ENCODE measurements around the gene AQP7.
"Not testable (repeated sequence)": the region's sequence is repeated elsewhere in the genome, so short reads cannot be mapped to it uniquely, and the experiment has no call there.

Gene AQP7

DNA sequence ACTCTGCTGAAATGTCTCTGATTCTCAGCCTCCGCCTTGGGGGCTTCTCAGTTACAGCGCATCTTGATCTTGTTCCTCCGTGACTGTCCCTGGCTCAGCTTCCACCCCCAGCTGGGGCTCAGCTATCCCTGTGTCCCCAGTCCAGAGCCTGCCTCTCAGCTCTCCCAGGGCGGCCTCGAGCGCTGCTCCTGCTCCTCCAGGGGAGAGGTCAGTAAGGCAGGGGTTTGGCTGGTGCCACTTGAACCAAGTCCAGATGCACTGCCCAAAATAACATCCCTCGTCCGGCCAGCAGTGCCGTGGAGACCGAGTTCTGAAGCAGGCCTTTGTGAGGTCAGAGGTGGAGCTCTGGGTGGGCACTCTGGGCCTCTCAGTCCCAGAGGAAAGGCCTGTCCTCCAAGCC, at the start of gene AQP7:
TSS of gene AQP7 (minus strand) at position 198 of the 400 bp plus-strand sequence. CDS start 1,306 bp downstream, outside the sequence.
- not testable (repeated sequence) for DNase-seq (ENCODE audit: low read depth in 2 of 2)

GRCh38 chr9:33450621-33451146, 48.3 kb upstream of the AQP7 start:
- DNase-seq (ENCODE audit: low read depth in 2 of 2): no peak

GRCh38 chr9:33449715-33450114, 47.3 kb upstream of the AQP7 start:
- no peak for DNase-seq (ENCODE audit: low read depth in 2 of 2)

- no peak for DNase-seq (ENCODE audit: low read depth in 2 of 2)
These were observed 45.6 kb upstream of the AQP7 start for GRCh38 chr9:33447799-33448553.

DNA sequence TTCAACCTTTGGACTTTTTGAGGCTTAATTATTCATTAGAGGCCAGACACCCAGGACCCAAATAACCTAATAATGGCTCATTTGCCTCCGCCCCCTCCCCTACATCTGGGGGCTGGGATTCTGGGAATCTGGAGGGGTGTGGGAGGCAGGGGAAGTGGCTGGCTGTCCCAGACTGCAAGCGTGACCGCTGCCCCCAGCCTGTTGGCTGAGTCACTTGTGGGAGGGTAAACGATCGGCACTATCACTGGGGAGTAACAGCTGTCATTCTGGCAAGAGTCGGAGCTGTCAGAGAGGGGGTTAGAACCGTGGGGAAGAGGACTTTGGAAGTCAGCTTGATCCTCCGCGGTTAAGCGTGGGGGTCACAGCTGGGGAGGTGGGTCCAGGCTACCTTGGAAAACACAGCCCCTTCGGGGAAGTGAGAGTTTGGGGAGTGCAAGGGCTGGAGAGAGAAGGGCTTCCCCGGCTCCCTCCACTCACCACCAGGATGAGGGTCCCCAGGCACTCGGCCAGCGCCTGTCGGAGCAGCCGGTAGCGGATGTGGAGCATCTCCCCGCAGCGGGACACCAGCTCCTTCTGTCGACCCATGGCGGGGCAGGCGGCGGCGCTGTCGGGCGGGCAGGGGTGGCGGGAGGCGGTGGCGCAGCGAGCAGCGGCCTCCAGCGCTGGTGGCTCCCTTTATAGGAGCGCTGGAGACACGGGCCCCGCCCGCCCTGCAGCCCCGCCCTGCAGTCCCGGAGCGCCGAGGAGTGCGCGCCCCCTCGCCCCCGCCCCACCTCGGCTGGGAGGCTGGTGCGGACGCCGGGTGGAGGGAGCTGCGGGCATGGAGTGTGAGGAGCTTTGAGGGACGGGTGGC, 44.8 kb upstream of the AQP7 start, which contains the start of gene AQP3:
TSS of gene AQP3 (minus strand) at position 648 of the 853 bp plus-strand sequence. CDS start at position 585, 63 bp downstream.
- peak in 1 of 2 donors; percentile 58 for DNase-seq (ENCODE audit: low read depth in 2 of 2)

DNA sequence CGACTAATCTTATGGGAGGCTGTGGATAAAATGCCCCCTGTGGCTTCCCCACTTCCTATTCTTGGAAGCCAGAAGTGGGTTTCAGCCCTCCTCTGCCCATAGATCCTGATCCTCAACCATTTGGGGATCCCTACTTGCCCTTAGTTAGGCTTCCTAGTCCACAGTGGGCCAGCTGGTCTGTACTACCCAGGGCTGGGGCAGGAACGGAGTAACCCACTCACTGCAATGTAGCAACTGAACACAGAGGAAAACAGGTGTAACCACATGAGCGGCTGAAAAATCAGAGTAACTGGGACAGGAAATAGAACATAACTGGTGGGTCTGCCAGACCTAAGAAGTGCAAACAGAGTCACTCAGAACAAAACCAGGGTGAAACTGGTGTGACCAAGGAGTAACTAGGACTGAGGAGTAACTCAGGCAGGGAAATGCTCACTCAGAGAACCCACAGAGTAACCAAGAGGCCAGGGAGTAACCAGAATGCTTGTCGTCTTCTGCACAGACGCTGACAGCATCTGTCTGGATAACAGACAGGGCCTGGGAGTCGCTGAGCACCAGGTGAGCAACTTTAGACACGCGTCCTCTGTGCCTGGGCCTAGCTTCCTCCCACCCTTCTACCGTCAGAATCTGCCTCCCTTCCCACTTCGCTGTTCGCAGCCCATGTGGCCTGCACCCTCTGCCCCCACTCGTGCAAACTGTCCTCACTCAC, 44.0 kb upstream of the AQP7 start:
- DNase-seq (ENCODE audit: low read depth in 2 of 2): peak; percentile 48 to 55

DNA sequence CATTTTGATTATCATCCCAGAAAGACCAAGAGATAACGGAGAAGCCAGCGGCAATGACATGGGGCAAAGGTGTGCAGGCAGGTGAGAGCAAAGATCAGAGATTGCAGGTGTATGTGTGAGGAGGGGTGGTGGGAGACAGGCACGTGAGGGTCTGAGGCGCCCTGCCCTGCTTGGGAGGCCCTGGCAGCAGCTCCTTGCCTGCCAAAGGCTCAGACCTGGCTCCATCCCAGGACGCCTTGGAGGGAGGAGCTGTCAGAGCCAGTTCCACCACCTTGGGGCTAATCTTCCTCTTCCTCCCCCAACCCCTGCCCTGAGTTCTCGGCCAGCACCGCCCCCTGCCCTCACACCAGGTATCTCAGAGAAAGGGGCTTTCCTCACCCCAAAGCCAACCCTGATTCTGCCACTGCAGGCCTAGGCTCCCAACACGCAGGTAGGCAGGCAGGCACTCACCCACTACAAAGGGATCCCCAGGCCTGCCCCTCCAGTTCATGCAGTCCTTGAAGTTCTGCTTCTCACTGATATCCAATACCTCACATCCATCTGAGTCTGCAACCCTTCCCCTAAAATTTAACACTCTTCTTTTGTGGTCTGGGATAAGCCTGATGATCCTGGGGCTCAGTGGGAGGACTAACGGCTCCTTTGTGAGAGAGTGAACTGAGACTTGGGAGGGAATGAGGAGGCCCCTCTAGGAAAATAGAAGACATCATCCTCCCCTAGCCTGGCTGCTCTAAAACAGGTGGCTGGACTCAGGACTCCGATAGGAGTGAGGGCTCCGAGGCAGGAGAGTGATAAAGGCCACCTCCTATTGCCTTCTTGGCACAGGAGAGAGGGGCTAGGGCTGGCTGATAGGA, 43.2 kb upstream of the AQP7 start:
- no peak for DNase-seq (ENCODE audit: low read depth in 2 of 2)

- no peak for DNase-seq (ENCODE audit: low read depth in 2 of 2)
These were observed 41.2 kb upstream of the AQP7 start for GRCh38 chr9:33443464-33444154.

DNA sequence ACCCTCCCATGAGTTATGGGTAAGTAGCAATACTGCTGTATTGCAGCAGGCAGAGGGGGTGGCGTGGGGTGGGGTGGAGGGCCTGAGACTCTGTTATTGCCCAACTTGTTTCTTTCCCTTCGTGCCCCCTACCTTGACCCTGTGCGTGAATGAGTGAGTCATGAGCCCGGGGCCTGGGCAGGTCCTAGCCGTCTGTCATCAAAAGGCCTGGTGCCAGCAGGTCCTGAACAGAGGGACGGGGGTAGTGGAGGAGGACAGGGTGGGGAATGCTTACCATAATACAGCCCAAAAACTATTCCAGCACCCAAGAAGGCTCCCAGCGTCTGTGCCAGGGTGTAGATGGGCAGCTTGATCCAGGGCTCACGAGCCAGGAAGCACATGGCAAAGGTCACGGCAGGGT, 40.7 kb upstream of the AQP7 start:
- no peak for DNase-seq (ENCODE audit: low read depth in 2 of 2)

GRCh38 chr9:33442125-33442524, 39.8 kb upstream of the AQP7 start:
- DNase-seq (ENCODE audit: low read depth in 2 of 2): no peak

DNA sequence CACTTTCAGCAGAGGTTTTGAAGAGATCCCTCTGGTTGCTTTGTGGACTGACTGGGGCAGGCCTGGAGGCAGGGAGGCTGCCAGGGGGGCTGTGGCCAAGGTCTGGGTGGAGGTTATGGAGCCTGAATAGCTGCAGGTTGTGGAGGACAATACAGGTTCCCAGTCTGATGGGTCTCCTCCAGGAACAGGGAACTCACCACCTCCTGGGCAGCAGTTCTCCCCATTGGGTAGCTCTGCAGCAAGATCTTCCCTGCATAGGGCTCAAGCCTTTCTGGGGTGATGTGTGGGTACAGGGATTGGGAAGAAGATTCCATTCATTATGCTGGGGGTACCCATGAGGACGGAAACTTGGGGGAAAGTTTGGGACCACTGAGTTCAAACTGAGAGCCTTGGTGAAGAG, 38.2 kb upstream of the AQP7 start:
- no peak for DNase-seq (ENCODE audit: low read depth in 2 of 2)

GRCh38 chr9:33440204-33440603, 37.8 kb upstream of the AQP7 start:
- DNase-seq (ENCODE audit: low read depth in 2 of 2): no peak

DNA sequence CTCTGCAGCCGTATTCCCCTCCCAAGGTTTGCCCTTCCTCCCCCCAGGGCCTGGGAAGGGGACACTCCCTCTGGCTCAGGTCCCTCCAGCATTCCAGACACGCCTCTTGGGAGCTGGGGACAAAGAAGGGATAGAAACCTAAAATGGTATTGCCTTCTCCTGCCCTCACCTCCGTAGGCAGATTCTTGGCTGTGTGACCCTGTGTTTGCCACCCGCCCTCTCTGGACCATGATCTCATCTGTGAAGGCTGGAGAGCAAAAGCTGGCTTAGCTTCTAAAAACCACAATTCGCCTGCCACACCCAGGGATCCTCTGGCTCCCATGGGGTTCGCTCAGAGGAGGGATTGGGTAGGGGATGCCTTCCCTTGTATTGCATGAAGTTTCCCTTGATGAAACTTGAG, 37.4 kb upstream of the AQP7 start:
- no peak for DNase-seq (ENCODE audit: low read depth in 2 of 2)

DNA sequence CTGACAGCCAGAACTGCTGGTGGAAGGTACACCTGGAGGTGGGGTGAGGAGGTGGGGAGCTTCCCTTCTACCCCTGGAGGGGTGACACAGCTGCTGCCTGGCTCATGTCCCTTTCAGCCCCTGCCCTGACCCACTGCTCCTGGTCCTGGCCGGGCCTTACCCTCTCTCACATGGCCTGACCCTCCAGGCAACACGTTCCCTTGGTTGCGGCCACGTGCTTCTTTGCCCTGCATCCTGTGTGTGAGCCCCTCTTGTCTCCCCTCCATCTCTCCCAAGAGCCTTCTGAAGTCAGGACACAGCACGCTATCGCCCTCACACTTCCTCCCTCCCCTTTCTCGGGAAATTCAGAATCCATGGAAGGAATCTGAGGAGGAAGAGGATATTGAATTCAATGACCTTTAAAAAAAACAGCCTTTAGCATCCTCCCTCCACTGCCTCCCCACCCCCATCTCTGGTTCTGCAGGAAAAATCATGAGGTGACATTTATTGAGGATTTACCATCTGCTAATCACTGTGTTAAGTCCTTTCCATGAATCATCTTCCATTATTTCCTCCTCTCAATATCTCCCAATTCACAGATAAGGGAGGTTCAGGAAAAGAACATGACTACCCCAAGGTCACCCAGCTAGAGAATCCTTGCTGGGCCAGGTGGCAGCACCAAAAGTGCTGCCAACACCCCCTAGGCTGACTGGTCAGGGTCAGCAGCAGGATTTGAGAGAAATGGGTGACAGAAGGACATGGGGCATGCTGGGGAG, 36.7 kb upstream of the AQP7 start:
- DNase-seq (ENCODE audit: low read depth in 2 of 2): no peak

DNA sequence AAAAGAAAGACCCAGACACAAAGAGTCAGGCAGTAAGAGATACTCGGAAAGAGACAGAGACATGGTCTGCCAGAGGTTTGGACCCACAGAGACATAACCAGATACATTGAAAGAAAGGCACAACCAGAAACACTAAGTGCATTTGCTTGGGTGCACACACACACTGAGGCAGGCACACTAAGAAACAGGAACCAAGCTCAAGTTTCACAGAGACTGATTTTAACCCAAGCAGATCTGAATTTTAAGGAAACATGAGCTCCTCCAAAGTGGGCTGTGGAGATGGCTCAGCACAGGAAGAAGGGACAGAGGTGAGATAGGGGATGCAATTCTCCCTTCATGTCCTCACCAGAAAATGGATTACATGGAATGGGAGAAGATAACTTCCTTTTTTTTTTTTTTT, 35.5 kb upstream of the AQP7 start:
- DNase-seq (ENCODE audit: low read depth in 2 of 2): no peak

GRCh38 chr9:33437205-33437604, 34.8 kb upstream of the AQP7 start:
- no peak for DNase-seq (ENCODE audit: low read depth in 2 of 2)

- DNase-seq (ENCODE audit: low read depth in 2 of 2): no peak
These were observed 34.1 kb upstream of the AQP7 start for GRCh38 chr9:33436445-33436844.

GRCh38 chr9:33435821-33436277, 33.5 kb upstream of the AQP7 start:
- DNase-seq (ENCODE audit: low read depth in 2 of 2): no peak

DNA sequence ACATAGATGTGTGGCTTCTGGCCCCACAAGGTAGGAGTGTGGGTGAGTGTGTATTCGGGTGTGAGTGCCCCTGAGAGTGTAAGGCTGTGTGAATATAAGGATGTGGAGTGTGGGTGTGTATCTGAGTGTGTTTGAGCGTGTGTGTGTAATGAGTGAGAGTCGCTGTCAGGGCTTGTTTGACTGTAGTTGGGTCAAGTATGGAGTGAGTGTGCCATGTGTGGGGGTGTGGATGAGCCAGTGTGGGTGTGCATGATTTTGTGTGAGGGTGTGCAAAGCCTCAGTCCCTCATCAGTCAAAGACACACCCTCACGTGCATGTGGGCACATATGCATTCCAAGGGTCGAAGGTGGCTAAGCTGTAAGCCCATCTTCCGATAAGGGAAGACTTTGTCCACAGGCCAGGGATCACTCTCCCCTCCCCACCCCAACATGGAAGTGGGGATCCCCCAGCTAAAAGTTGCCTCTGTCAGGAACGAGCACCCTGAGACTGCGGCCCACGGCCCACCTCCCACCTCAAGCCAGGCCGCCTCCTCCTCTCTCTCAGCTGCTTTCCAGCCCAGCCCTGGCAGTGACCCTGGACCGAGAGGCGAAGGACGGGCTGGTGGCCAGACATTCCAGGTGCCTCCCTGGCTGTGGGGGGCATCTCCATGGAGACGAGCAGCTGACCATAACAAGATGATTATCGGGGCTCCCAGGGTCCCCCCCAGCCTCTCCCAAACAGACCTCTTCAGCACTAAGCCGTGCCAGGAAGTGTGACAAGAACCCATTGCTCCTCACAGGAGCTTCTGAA, 32.1 kb upstream of the AQP7 start:
- DNase-seq (ENCODE audit: low read depth in 2 of 2): no peak

Data from stimulated activated CD4-positive, alpha-beta T cell treated with anti-CD3 and anti-CD28 coated beads, Interleukin-15, amount 100 ng/mL, for 48 hours (primary cell).